ENCODE results near the gene SLC44A2.

GRCh38 chr19:10685210-10685609 is 59.9 kb downstream of the SLC44A2 start:
- no peak for TF ChIP-seq CTCF (IDR thresholded peaks at IDR 0.05)
- TF ChIP-seq SIN3A (IDR thresholded peaks at IDR 0.05; ENCODE audit: borderline replicate concordance, insufficient read depth, low read depth, low read length): no peak
